Central memory CD4-positive, alpha-beta T cell (primary cell): ENCODE results near the gene MARVELD1.

Source experiments
- DNase-seq: peaks from one replicate; pipeline ENCODE4 v3.0.0; 2022

MARVELD1 gene

GRCh38 chr10:97759158-97759887 is 45.8 kb downstream of the MARVELD1 start:
- DNase-seq = peak; percentile 15

GRCh38 chr10:97759946-97760345 is 46.4 kb downstream of the MARVELD1 start:
- no peak for DNase-seq

GRCh38 chr10:97760461-97761257 is 47.1 kb downstream of the MARVELD1 start:
- DNase-seq = no peak

GRCh38 chr10:97761331-97761865 is 47.9 kb downstream of the MARVELD1 start:
- DNase-seq = no peak

GRCh38 chr10:97762056-97762455 is 48.5 kb downstream of the MARVELD1 start:
- DNase-seq = no peak

GRCh38 chr10:97762816-97763215 is 49.3 kb downstream of the MARVELD1 start:
- DNase-seq = no peak

GRCh38 chr10:97763411-97763810 is 49.9 kb downstream of the MARVELD1 start:
- no peak for DNase-seq

GRCh38 chr10:97763947-97764346 is 50.4 kb downstream of the MARVELD1 start:
- DNase-seq = no peak

- DNase-seq = no peak
Observed at GRCh38 chr10:97764519-97764931, 51.0 kb downstream of the MARVELD1 start.

- no peak for DNase-seq
Observed at GRCh38 chr10:97765201-97765600, 51.7 kb downstream of the MARVELD1 start.

GRCh38 chr10:97766106-97766810 is 52.7 kb downstream of the MARVELD1 start:
- no peak for DNase-seq

GRCh38 chr10:97766996-97767924 is 53.7 kb downstream of the MARVELD1 start:
- no peak for DNase-seq
